Common myeloid progenitor, CD34-positive (primary cell): ENCODE measurements around the gene KRTAP5-7.
"Not testable (repeated sequence)": the region's sequence is repeated elsewhere in the genome, so short reads cannot be mapped to it uniquely, and the experiment has no call there.

Experiments
- CTCF ChIA-PET: fragments of 350-600 bp; sonication (Branson Sonifier 250); formaldehyde crosslinking; loops from one replicate; lab custom pipeline; 2021; ENCODE audit warnings: antibody characterized with exemption; lab: Charles Lee
- POLR2A ChIA-PET: fragments of 350-600 bp; sonication (Branson Sonifier 250); formaldehyde crosslinking; loops from one replicate; lab custom pipeline; 2021; ENCODE audit warnings: antibody characterized with exemption; lab: Charles Lee
- DNase-seq, 3 donors: peaks; one replicate each; pipeline versions ENCODE4 v3.0.0 to v3.0.0-alpha.2; 2013
- H3K27ac ChIP-seq, 2 experiments: 1 replicate in 1 of 2; 2 replicates in 1 of 2; pipeline ENCODE4 v1.7.0; 2013; ENCODE audit warnings: inconsistent platforms in 2 of 2, low read length in 2 of 2, mild to moderate bottlenecking in 2 of 2, low read depth in 1 of 2, moderate library complexity in 1 of 2; ENCODE audit not compliant: severe bottlenecking in 2 of 2, insufficient read depth in 1 of 2, poor library complexity in 1 of 2
- H3K27me3 ChIP-seq, 5 experiments: replicated peaks in 2 of 5; 1 replicate in 3 of 5; 2 replicates in 2 of 5; pipeline versions ENCODE4 v1.6.1 to v1.7.0; 2013; ENCODE audit warnings: low read length in 4 of 5, mild to moderate bottlenecking in 2 of 5, moderate library complexity in 2 of 5, inconsistent platforms in 1 of 5; ENCODE audit not compliant: insufficient read depth in 5 of 5, control insufficient read depth in 4 of 5
- H3K36me3 ChIP-seq, 4 experiments: 1 replicate in 2 of 4; 2 replicates in 2 of 4; pipeline versions ENCODE4 v1.6.1 to v1.7.0; 2013; ENCODE audit warnings: low read length in 3 of 4, control low read depth in 1 of 4, mild to moderate bottlenecking in 1 of 4; ENCODE audit not compliant: control insufficient read depth in 4 of 4, insufficient read depth in 4 of 4
- H3K4me1 ChIP-seq, 4 experiments: 1 replicate in 3 of 4; 2 replicates in 1 of 4; pipeline versions ENCODE4 v1.6.1 to v1.7.1; 2013; ENCODE audit warnings: low read length in 3 of 4, mild to moderate bottlenecking in 3 of 4, control low read depth in 1 of 4, inconsistent platforms in 1 of 4, moderate library complexity in 1 of 4; ENCODE audit not compliant: control insufficient read depth in 4 of 4, insufficient read depth in 4 of 4; ENCODE audit errors: control extremely low read depth in 1 of 4
- H3K4me3 ChIP-seq, 7 experiments: 1 replicate in 4 of 7; 2 replicates in 3 of 7; pipeline versions ENCODE4 v1.5.1 to v1.7.0; 2013; ENCODE audit warnings: mild to moderate bottlenecking in 7 of 7, low read length in 6 of 7, moderate library complexity in 6 of 7, inconsistent platforms in 2 of 7, low read depth in 2 of 7, control low read depth in 1 of 7; ENCODE audit not compliant: insufficient read depth in 4 of 7, control insufficient read depth in 1 of 7; ENCODE audit errors: extremely low read depth in 1 of 7
- H3K9me3 ChIP-seq, 5 experiments: 1 replicate in 4 of 5; 2 replicates in 1 of 5; pipeline versions ENCODE4 v1.6.1 to v1.7.1; 2013; ENCODE audit warnings: low read length in 4 of 5, mild to moderate bottlenecking in 2 of 5, inconsistent platforms in 1 of 5, low read depth in 1 of 5, moderate library complexity in 1 of 5; ENCODE audit not compliant: control insufficient read depth in 4 of 5, insufficient read depth in 2 of 5; ENCODE audit errors: control extremely low read depth in 1 of 5
- WGBS: methylation state at CpG from one replicate; pipeline ENCODE4 v1.1.5; 2013; ENCODE audit not compliant: insufficient coverage; 5-methylcytosine and 5-hydroxymethylcytosine counted together

Gene KRTAP5-7

GRCh38 chr11:71567633-71568032, 40.6 kb downstream of the KRTAP5-7 start:
- WGBS: 66% methylated on average over 5 of the region's 8 CpGs
- H3K4me1 ChIP-seq, H3K9me3 ChIP-seq, H3K27me3 ChIP-seq, H3K36me3 ChIP-seq, H3K27ac ChIP-seq, H3K4me3 ChIP-seq, DNase-seq, CTCF ChIA-PET, POLR2A ChIA-PET: not testable (repeated sequence)

GRCh38 chr11:71568704-71569349, 41.8 kb downstream of the KRTAP5-7 start:
- Histone ChIP-seq H3K4me3 (no peak overlapping the region), H3K27me3 (peaks cover 0 to 8% (median 8%) of the 10 kb centered on the region in 5 experiments), H3K4me1 (peaks cover 0 to 6% (median 1%) of the 10 kb centered on the region in 4 experiments), H3K9me3 (no peaks in the 10 kb centered on the region), H3K36me3 (no peaks in the 10 kb centered on the region), H3K27ac (no peak overlapping the region)
- DNase-seq: no peak
- ChIA-PET POLR2A (no interaction called here), CTCF (no interaction called here)
- 90% methylated on average over 4 of the region's 8 CpGs for WGBS

DNA sequence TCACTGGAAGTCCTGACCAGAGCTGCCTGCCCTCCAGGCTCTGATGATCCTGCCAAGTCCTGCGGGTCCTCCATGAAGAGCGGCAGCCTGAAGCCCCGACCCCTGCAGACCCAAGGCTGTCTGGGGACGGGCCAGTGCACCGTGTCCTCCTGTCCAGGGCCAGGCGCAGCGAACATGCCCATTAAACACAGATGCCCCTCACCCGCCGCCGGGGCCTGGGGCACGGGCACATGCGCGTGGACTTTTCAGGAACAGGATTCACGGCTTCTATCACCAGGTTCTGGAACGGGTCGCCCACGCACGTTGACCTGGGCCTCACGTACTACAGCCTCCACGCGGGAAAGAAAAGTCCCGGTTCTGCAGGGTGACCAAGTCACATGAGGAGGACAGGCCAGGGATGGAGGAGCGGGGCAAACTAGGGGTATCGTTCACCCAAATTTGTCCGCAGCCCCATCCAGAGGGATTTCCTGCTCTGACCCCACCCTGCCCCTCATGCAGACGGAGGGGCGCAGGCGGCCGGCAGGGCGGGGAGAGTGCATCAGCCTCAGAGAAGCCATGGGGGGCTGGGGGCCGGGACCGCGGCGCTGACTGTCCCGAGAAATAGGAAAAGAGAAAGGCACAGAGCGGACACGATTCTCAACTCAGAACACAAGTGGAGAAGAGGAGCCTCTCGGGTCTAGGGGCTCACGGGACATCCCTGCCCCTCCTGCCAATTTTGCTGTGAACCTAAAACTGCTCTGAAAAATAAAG, 44.2 kb downstream of the KRTAP5-7 start:
- H3K4me1 ChIP-seq, CTCF ChIA-PET, DNase-seq, H3K27me3 ChIP-seq, H3K9me3 ChIP-seq, H3K27ac ChIP-seq, H3K4me3 ChIP-seq, POLR2A ChIA-PET, H3K36me3 ChIP-seq: not testable (repeated sequence)
- WGBS: 86% methylated on average over 15 of the region's 39 CpGs

DNA sequence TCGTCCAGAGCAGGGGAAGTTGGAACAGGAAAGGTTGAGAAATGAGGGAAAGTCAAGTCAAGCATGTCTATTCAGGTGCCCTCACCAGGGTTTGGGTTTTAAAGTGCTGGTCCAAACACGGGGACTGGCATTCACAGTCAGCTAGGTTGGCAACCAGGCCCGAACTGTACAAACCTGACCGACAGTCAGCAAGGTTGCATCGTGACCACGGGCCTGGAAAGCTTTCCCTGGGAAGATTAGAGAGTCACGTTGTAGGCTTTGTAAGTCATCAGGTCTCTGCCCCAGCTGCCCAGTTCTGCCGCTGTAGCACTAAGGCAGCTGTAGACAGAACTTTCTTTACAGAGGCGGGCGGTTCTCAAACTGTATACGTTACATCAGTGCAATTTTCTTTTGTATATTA, 45.7 kb downstream of the KRTAP5-7 start:
- peaks cover 0 to 5% (median under 1%) of the 10 kb centered on the region in 5 experiments for H3K27me3 ChIP-seq
- H3K9me3 ChIP-seq: no peaks in the 10 kb centered on the region
- no peak overlapping the region for H3K4me3 ChIP-seq
- no peaks in the 10 kb centered on the region for H3K4me1 ChIP-seq
- ChIA-PET POLR2A (no interaction called here), CTCF (interaction anchor here (1.1 to 1.4 kb wide), 2 partner anchors 9 to 10 kb away, joined by 4 read pairs; partner anchors contain the start of gene KRTAP5-11)
- no peak overlapping the region for H3K27ac ChIP-seq
- DNase-seq: no peak
- 93% methylated on average over 7 of the region's 11 CpGs for WGBS
- H3K36me3 ChIP-seq: no peaks in the 10 kb centered on the region

DNA sequence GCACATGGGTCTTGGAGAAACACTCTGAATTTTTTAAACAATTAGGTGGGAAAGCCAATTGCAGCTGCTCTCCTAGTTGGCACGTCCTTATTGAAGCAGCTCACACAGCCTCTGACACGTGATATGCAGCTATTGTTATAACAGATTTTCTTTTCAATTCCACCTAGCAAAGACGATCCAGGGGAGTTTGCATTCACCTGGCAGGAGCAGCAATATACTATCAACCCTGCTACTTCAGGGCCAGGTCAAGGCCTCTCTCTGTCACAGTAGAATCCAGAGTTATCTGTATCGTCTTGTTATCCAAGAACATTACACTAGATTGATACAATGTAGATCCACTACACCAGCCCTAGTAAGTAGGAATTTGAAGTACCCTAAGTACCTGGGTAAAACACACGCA, 47.4 kb downstream of the KRTAP5-7 start:
- Histone ChIP-seq H3K27ac (no peak overlapping the region), H3K36me3 (no peaks in the 10 kb centered on the region), H3K9me3 (no peaks in the 10 kb centered on the region), H3K4me3 (no peak overlapping the region), H3K27me3 (peaks cover 0 to 5% (median 0%) of the 10 kb centered on the region in 5 experiments), H3K4me1 (no peaks in the 10 kb centered on the region)
- 100% methylated on average over 3 of the region's 5 CpGs for WGBS
- CTCF ChIA-PET: no interaction called here
- DNase-seq: no peak
- POLR2A ChIA-PET: interaction anchor here (1.3 kb wide), 1 partner anchor 11 kb away, joined by 3 read pairs; no protein-coding TSS in a partner anchor

DNA sequence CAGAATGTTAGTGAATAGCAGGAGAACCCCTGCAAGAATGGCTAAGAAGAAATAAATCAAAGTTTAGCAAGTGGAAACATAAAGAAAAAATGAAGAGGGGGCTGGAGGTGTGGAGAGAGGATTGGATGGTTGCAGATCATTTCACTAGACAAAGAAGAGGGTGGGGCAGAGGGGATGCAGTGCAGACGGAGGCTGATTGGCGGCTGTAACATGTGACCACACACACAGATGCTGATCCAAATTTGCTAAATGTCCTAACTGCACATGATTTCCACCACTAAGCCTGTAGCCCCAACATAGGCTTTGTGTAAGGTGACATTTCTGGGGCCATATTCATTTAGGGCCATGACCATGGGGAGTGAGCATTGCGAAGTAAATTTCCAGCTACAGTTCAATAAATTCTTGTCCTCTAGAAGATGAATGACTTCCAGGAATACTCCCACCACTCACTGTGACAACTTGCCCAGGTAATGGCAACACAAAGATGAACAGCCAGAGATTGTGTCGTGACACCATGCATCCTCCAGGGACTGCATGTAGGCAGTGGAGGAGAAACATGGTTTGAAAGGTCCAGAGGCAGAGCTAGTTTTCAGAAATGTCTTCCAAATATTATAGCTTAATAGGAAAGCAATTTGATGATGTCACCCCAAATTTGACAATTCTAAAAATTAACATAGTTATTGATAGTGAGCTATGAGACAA, 48.8 kb downstream of the KRTAP5-7 start:
- H3K27me3 ChIP-seq: peaks cover 0 to 5% (median 0%) of the 10 kb centered on the region in 5 experiments
- peaks cover 0 to 2% (median 0%) of the 10 kb centered on the region in 4 experiments for H3K4me1 ChIP-seq
- no peaks in the 10 kb centered on the region for H3K9me3 ChIP-seq
- POLR2A ChIA-PET: no interaction called here
- H3K36me3 ChIP-seq: no peaks in the 10 kb centered on the region
- no peak for DNase-seq
- no peak overlapping the region for H3K27ac ChIP-seq
- CTCF ChIA-PET: interaction anchor here (0.9 to 1.8 kb wide), 3 partner anchors 10 to 127 kb away, joined by 3 to 5 read pairs (median 3); partner anchors contain the start of genes DHCR7 and KRTAP5-10
- H3K4me3 ChIP-seq: no peak overlapping the region
- WGBS: 89% methylated on average over 3 of the region's 4 CpGs
